Activated T-cell treated with anti-CD3 and anti-CD28 coated beads, Interleukin-2, amount 50 U/mL, for 48 hours (primary cell): ENCODE data around the gene SCEL.

Source experiments
- DNase-seq, 2 experiments: peaks; one replicate each; pipeline ENCODE4 v3.0.0-alpha.2; 2020

SCEL gene

DNA sequence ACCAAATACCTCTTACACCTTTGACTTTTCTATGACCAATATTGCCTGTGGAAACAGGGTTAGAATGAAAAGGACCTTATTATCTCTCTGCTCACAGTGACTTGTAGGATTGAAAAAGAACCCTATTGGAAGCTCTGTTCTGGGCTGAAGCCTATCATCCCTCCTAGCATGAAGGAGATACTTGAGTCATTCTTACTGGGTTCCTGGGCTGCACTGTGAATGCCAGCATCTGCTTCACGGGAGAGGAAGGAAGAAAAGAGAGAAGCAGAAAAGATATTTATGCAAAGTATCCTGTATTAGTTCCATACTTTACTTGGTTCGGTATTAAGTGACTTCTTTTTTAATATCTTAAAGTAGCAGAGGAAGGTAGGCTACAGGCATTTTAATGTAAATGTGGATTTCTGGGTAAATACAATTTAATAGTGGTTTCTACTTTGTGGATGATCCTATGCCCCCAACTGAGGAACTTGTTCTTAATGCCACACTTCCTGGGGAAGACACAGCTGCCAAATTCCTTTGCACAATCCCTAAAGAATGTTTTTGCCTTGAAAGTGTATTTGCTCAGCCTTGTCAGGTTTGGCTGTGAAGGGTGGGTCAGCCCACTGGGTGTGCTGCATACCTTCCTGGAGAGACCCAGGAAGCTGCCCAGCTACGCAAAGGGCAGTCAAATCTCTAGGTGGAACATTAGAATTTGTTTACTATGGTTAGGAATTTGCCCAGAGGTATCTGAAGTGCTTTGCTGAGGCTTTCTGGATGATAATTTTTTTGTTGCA is 13.7 kb upstream of the SCEL start:
- no peak for DNase-seq

DNA sequence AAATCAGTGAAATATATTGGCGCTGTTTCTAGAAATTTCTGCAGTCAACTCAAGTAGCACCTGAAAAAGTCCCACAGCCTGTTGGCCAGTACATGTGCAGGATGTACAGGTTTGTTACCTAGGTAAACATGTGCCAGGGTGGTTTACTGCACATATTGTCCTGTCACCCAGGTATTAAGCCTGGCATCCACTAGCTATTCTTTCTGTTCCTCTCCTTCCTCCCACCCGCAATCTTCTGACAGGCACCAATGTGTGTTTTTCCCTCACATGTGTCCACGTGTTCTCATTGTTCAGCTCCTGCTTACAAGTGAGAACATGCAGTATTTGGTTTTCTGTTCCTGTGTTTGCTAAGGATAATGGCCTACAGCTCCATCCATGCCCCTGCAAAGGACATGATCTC is 13.1 kb upstream of the SCEL start:
- no peak for DNase-seq

DNA sequence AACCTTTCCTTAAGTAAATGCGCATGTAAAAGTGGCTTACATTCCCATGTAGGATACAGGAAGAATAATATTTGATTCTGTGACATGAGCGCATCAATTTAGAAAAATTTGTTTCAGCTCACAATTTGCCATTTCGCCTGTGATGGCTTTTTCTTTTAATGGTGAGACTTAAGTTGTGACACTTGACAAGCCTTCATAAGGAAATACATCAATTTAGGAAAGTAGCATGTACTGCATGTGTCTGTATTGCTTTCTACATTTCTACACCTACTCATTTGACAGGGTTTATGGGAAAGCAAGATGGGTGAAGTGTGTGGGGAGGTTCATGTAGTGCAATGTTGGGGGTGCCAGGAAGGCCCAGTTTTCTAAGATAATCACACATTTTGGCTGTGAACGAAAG is 12.1 kb upstream of the SCEL start:
- DNase-seq = no peak

DNA sequence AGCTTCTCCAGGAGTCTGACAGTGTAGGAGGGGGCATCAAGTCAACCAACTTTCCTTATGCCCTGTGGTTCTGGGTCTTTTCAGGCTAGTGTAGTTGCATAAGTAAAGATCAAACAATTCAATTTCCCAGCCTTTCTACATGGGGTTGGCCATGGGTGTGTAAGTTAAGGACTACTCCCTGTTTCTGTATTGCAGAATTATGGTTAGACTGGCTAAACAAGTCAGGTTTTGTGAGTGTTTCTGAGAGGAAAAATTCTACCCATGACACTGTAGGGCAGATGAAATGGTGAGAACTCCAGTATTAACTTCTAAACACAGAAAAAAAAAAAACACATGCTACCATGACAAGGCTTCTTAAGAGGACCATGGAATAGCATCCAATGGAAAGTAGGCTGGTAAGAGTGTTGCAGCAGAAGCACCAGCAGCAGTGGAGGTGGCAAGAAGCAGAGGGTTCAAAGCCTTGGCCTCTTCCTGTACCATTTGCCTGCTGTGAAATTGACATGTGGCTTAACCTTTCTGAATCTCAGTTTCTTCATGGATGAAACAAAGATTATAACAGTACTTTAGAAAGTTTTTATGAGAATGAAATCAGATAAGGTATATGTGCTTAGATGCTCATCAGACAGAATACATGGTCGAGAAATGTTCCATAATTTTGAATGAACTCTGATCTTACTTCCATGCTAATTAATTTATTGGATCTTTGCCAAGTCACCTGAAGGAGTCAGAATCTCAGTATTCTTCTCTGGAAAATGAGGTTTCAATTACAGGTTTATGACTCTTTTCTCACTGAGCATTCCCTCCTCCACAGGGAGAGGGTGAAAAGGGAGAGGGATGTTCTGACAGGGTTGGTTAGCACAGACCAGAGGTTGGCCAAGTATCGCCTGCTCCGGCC is 11.4 kb upstream of the SCEL start:
- no peak for DNase-seq

DNA sequence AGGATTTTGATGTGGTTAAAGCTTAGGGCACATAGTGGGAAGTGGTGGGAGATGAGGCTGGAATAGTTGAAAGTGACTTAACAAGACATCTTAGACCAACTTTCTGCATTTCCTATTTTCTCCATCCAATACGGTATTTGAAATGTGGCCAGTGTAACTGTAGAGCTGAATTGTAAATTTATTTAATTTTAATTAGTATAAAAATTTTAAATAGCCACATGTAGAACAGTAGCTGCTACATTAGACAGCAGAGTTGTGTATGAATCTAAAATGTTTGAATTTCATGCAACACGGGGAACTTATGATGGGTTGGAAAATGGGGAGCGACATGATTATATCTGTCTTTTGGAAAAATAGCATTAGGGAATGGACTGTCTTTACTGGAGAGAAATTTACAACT is 7.1 kb upstream of the SCEL start:
- DNase-seq = no peak

DNA sequence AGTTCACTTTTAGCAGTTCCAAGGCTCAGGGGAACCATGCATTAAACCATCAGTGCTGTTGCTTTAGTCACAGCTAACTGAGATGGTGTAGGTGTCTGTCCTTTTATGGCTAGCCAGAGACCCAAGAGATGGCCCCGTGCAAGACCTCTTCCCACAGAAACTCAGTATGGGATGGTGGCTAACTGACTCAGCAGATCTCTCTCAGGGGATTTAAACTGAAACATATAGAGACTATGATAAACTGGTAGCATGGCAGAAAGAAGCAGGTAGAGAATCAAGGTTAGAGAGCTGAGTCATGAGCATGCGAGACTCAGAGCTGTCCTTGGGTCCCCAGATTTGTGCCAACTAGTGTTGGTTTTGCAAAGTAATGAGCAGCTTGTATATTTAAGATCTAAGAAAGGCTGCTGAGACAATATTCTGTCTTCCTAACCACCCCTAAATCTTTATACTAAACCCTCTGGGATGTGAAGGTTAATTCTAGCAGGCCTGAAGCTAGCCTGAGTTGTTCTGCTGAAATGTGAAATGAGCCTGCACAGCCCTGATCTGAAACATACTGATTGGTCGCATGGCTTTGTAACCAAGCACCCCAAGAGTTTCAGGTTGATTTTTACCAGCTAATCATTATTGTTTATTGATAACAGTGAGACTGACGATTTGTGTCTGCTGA is 6.5 kb upstream of the SCEL start:
- DNase-seq = no peak

DNA sequence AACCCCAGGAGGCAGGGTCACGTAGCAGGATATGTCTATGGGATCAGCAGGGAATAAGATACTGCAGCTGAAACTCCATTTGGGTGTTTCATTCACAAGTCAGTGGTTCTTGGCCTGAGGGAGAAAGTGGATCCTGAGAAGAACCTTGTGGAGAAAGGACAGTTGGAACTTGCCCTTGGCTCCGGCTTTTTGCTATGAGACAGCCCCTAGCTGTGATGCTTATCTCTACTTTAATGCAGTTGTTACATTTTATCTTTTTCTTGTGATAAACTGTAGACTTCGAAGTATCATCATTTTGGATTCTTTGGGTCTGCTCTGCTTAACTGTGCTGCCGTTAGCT is 6.0 kb upstream of the SCEL start:
- DNase-seq = no peak

DNA sequence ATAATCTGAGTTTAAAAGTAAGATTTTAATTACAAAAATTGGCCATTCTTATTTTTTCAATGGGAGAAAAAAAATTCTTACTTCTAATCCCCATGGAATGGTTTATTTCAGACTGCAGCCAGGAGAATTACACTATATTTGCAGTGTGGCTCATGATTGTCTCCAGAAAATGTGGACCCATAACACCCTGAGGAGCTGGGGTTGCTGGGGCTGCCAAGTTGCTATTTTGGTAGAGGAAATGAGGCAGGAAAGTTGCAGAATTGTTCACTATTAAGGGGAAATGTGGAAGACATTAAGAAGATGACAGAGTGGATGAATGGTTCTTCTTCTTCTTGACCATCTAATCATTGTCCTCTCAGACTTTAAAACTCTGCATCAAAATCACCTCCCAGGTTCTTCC is 4.6 kb upstream of the SCEL start:
- no peak for DNase-seq

DNA sequence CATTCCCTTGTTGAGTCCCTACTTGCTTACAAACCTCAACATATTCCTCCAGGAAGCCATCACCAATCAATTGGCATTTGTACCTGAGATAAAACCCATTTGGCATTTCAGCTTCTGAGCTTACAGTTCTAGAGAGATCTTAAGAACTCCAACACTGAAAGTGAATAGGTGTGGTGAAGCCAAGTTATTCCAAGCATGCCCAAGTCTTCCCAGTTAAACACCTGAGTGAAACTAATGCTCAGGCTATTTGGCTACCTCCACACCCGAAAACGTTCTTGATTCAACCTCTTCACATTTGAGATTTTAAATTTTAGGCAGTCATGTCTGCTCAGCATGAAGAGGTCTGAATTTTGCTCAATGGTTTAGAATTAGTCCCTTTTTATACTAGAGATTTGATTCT is 2.5 kb upstream of the SCEL start:
- DNase-seq = no peak

DNA sequence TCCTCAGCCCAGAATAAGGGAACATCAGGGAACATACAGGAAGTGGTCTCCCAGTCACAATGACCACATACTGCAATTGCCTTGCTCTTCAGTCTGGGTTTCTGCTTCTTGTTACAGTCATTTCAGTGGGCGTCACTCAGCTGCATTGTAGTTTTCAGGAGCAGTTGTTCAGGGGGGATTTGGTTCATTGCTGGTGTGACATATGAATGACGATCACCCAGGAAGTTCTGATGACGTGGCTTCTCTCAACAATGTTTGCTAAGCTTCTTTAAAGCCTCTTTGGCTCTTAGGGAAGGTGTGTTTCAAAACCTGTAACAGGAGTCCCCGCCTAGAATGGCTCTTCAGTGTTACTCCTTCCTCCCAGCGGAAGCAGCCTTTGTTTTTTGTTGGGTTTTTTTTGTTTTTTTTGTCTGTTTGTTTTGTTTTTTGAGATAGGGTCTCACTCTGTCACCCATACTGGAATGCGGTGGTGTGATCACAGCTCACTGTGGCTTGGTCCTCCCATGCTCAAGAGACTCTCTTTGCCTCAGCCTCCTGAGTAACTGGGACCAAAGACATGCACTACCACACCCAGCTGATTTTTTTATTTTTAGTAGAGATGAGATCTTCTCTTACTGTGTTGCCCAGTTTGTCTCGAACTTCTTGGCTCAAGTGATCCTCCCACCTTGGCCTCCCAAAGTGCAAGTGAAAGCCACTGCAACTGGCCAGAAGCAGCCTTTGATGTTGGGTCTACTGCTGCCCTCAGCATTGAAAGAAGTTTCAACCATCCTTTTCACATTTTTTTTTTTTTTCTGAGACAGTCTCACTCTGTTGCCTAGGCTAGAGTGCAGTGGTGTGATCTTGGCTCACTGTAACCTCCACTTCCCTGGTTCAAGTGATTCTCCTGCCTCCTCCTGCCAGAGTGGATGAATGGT is 1.4 kb upstream of the SCEL start:
- no peak for DNase-seq

DNA sequence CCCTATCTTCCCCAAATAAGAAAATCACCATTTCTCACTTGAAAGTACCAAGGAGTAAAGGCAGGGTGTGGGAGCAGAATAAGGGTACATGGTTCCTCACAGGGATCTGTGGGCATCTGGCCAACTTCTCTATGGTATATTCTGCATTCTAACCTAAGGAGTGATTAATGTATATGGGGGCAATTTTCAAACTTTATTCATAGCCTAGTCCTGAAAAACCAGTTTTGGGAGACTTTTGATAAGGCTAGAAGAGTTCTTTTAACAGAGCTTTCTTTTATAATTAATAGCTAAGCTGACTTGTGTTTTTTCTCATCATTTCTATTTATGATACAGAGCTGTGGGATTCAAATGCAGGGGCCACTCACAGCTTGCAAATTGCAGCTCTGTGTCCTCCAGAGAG is 852 bp downstream of the SCEL start:
- no peak for DNase-seq

DNA sequence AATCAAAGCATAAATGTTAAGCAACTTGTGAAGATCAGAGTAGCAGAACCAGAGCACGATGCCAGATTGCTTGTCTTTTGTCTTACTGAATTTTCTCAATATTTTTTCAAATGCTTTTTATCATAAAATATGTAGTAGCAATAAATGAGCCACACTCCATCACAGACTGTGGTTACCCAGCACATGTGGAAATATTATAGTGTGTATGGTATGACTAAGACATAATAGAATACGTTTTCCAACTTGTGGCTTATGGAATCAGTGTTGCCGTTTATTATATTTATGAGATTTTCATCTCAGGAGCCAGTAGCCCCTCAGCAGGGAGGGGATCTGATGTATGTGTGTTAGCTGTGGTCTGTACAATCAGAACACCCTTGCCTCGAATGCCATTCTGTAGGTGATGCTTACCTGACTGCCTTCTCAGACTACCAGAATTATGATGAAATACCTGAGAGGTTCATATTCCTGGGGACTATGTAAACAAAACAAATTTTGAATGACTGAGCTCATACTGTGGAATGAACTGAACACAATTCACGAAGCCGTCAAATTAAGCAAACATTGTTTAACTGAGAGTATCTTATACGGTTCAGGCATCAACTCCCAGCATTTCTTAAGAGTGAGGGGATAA is 1.9 kb downstream of the SCEL start:
- no peak for DNase-seq

DNA sequence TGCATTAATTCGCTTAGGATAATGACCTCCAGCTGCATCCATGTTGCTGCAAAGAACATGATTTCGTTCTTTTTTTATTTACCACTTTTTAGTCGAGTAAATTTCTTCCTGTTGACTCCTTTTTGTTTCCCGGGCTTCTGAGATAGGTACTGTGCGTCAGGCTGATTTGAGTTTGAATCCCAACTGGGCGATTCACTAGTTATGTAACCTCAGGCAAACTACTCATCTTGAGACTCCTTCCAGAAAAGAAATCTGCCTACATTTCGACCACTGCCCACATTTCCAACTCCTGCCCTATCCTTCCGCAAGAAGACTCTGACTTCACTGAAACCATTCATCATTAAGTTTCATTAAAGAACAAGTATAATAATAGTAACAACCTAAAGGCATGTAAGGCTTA is 8.2 kb downstream of the SCEL start:
- no peak for DNase-seq

DNA sequence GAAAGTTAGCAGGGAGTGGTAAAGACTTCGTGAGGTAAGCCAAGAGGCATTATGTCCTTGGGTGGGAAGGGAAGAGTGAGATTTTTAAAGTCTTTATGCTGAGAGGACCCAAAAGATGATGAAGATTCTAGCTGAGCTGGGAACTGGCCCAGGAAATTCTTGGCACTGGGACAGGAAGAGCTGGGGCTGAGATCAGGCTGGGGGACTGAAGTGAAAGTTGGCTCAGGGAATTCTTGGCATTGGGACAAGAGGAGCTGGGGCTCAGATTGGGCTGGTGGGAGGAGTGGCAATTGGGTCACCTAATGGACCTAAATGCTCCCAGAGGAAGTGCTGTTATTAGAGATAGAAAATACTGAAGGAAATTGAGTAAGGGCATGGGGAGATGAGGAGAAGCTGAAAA is 8.8 kb downstream of the SCEL start:
- DNase-seq = no peak

DNA sequence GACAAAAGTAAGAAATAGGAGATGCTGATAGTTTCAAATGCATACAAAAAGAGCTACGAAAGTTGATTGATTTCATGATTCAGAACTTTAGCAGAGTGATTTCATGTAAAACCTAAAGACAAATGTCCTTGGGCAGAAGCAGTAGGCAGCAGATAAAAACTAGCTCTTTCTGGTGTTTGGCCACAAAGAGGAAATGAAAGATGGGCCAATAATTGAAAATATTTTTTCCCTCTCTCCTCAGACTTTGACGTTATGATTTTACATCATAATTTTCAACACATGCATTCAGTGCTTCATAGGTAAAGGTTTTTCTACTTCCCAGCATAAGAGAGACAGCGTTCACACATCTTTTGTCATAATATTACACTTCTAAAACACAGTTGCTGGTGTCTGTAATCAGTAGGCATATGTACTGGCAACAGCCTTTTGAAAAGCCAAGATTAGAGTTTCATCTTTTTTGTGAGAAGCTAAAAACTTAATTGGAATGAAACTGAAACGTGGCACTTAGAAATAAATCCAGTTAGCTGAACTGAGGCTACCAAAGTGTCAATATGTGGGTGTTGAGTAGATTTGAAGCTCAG is 9.3 kb downstream of the SCEL start:
- no peak for DNase-seq

DNA sequence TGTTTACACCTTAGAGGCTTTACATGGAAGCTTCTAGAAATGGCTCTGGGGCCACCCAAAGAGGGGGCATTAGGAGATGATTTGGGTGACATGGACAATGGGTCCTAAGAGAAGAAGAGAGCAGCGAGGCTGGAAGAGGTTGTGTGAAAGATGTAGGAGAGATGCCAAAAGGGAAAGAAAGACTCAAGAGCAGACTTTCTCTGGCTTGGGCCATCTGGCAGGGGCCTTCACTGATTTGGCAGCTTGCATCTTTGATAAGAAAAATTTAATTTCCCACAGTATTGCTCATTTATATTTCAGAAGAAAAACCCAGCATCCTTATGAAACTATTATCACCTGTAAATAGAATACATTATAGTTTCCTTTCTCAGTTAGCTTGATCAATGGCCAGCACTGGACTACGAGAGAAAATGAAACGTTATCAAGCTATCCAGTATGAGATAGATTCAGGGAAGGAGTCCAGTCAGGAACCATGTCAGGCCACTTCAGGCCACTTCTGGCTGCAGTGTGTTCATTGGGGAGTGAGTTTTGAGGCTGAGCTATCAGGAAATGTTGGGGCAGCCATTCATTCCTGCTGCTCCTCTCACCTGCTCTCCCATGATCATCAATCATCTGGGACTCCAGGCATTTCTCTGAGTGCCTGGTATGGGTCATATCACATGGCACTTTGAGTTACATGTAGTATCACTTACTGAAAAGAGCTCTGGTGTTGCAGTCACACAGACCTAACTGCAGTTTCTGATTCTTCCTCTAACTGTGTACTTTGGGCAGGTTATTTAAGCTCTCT is 10.3 kb downstream of the SCEL start:
- DNase-seq = no peak

DNA sequence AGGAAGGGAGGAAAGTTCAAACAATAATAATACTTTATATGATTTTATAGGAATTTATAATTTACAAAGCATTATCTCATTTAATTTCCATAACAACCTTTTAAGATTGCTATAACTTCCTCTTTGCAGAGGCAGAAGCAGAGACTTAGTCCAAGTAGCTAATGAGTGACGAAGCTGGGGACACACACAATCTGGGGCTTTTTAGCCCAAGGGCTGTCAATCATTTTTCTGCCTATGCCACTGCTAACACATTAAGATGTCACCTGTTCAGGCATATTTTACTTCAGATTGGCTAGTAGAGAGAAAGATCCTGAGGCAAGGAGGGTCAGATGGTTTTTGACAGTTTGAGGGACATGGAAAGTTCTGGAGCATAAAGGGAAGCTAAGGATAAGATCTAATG is 12.6 kb downstream of the SCEL start:
- no peak for DNase-seq

DNA sequence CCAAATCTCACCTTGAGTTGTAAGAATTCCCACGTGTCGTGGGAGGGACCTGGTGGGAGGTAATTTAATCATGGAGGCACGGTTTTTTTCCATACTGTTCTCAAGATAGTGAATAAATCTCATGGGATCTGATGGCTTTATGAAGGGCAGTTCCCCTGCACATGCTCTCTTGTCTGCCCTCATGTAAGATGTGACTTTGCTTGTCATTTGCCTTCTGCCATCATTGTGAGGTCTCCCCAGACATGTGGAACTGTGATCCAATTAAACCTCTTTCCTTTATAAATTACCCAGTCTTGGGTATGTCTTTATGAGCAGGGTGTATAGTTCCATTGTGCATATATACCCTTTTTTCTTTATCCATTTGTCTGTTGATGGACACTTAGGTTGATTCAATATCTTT is 13.1 kb downstream of the SCEL start:
- DNase-seq = no peak

DNA sequence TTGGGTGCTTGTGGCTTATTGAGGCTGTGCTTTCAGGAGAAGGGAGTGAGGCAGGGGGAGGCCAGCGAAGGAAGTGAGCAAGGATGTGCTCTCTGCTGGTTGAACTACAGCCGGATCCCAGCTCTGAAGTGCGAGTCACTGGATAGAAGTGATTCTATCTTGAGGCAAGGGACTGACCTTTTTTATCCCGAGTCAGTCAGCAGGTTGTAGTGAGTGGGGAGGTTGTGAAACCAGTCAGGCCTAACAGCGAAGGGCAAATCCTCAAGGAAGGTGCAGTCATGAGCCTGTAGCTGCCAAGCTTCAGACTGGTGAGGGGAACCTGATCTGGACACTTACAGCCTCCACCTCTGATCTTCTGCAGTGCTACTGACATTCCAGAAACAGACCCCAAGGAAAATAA is 18.6 kb downstream of the SCEL start:
- DNase-seq = no peak

DNA sequence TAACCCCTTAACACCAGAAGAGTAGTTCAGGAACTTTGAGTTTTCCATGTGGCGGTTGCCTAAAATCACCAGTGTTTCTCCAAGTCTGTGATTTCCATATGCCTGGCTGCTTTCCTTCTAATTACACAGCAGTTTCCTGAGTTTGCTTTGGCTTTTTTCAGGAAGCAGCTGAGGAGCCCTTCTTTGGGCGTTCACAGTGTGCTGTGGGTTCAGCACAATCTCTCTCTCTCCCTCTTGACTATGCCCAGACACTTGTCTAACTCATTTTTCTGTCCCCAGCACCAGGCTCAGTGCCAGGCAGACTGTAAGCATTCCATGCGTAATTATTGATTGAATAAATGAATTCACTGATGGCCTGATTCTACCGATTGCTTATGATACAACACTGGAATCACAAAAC is 19.7 kb downstream of the SCEL start:
- DNase-seq = no peak

DNA sequence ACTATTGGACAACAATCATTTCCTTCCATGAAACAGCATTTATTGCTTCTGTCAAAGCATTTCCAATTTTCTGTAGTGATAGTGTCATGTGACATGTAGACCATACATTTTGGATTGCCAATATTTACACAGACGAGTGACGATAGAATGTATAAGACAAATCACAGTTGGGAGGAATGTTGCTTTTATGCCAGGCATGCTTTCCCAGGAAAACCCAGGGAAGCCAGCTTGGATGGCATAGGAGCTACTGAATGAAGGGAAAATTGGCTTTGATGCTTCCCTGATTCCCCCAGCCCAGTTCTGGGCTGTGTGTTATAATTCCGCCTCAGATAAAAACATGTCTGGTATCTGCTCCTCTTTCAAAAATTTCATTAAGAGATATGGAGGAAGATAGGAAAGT is 22.5 kb downstream of the SCEL start:
- DNase-seq = no peak
